Measurements from ENCODE around the gene BMP8B. TPM values are rescaled to one million over a fixed set of nuclear protein-coding genes. Genes with fewer than 3 reads are reported as not detected.
"Not testable (repeated sequence)": the region's sequence is repeated elsewhere in the genome, so short reads cannot be mapped to it uniquely, and the experiment has no call there.

Gene BMP8B
- total RNA-seq, 1 experiment from 2014 or later = 1.2 TPM

DNA sequence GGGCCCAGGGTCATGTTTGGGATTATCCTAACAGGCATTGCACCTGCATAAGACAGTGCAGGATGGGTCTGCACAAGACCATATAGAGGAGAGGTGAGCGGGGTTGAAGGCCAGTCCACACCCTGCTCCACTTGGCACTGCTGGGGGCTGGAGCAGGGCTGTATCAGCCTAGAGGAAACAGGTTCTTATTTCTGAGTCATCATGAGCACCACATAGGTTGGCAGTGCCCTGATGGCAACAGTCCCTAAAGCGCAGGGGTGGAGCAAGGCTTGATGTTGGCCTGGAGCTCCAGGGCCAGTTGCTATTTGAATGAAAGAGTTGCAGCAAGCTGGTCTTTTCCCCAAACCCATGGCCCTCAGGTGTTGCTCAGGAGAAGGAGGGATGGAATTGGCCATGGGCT lies 29.8 kb upstream of the BMP8B start:
- DNase-seq = peak; percentile 60
- Histone ChIP-seq H3K9me3 (no peaks in the 10 kb centered on the region), H3K27me3 (no peaks in the 10 kb centered on the region), H3K4me3 (no peak overlapping the region), H3K36me3 (no peaks in the 10 kb centered on the region)

DNA sequence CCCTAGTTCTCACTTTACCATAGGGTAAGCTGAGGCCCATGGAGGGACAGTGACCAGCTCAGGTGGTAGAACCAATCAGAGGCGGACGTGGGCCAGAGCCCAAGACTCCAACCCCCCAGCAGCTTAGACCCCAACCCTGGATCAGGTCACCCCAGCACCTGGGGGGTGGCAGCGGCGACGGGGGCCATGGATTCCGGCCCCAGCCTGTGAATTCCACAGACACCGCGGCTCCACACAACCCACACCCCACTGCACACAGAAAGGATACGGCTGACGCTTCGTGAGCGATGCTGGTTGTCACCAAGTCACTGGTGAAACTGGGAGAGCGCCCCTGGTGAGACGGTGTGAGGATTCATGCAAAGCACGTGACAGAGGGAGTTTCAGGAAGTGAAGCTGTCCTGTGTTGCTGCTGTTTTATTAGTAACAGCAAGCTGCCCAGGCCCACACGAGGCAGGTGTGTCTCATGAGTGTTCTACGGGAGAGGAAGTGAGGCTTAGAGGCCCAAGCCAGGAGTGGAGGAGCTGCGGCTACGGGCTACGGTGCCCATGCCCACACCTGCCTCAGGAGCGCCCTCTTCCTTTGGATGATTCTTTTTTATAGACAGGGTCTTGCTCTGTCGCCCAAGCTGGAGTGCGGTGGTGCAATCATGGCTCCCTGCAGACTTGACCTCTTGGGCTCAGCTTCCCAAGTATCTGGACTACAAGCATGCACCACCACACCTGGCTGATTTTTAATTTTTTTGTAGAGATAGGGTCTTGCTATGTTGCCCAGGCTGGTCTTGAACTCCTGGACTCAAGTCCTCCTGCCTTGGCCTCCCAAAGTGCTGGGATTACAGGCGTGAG lies 28.6 kb upstream of the BMP8B start:
- not testable (repeated sequence) for H3K4me3 ChIP-seq, H3K9me3 ChIP-seq, H3K27me3 ChIP-seq, H3K36me3 ChIP-seq, DNase-seq

DNA sequence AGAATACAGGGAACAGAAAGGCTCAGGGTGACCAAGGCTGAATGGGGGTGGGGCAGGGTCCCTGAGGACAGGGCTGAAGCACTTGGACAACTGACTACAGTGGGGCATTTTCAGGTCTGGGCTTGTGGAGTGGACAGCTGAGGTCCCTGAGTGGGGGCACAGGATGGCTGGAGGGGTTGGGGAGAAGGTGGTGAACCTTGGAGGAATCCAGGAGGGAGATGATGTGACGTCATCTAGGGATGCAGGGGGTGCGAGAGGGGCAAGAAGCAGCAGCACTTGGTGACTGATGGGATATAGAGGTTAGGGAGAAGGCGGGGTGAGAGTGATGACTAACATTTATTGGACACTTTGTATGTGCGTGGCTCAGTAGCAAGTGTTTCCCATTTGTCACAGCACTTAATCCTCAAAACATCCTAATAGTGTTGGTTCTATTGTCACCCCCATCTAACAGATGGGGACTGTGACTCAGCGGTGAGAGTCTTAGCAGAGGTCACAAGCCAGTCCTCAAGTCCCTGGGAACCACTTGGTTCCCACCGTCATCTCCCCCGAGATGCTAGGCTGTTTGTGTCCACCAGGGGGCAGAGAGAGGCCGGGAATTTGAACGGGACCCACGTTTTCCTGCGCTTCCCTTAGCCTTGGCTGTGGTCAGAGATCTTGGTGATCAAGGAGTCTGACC lies 27.9 kb upstream of the BMP8B start:
- H3K36me3 ChIP-seq = no peaks in the 10 kb centered on the region
- H3K27me3 ChIP-seq = no peaks in the 10 kb centered on the region
- no peak overlapping the region for H3K4me3 ChIP-seq
- peak; percentile 62 for DNase-seq
- H3K9me3 ChIP-seq = no peaks in the 10 kb centered on the region

DNA sequence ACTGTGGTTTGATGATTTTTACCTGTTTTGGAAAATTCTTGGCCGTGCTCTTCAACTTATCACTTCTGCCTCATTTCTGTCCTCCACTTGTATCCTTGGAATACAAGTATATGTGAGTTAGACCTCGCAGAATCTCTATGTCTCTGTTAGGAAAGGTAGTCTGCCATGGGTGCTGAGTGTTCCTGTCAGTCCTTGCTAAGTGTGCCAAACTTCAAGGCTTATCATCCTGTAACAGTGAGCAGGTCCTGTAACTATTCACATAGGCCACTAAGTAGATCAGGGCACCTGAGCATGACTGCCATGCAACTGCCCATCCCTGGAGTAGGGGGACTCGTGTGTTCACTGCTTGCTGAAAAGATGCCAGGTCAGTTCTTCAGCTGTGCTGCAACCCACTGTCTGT lies 24.2 kb upstream of the BMP8B start:
- DNase-seq = no peak
- H3K9me3 ChIP-seq = no peaks in the 10 kb centered on the region
- H3K4me3 ChIP-seq = no peak overlapping the region
- no peaks in the 10 kb centered on the region for H3K27me3 ChIP-seq
- H3K36me3 ChIP-seq = no peaks in the 10 kb centered on the region

DNA sequence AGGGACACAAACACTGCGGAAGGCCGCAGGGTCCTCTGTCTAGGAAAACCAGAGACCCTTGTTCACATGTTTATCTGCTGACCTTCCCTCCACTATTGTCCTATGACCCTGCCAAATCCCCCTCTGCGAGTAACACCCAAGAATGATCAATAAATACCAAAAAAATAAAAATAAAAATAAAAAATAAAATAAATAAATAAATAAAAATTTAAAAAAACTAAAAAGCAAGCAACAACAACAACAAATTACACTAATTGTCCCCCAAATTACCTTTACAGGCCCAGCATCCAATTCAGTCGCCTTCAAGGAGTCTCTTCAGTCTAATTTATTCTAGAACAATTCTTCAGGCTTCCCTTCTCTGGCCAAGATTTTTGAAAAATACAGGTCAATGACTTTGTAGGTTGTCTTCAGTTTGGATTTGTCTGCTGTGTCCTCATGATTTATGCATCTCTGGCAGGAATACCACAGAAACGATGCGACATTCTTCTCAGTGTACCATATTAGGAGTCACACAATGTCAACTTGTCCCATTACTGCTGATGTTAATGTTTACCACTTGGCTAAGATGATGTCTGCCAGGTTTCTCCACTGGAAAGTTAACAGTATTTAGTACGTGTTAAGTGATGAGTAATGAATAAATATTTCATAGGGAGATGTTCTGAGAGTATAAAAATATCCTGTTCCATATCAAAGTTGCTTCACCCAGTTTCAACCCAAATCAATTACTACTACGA lies 20.3 kb upstream of the BMP8B start:
- no peak overlapping the region for H3K4me3 ChIP-seq
- H3K9me3 ChIP-seq = peaks cover 9% of the 10 kb centered on the region; the same call in 1 of the 2 replicates
- DNase-seq = no peak
- no peaks in the 10 kb centered on the region for H3K36me3 ChIP-seq
- no peaks in the 10 kb centered on the region for H3K27me3 ChIP-seq

DNA sequence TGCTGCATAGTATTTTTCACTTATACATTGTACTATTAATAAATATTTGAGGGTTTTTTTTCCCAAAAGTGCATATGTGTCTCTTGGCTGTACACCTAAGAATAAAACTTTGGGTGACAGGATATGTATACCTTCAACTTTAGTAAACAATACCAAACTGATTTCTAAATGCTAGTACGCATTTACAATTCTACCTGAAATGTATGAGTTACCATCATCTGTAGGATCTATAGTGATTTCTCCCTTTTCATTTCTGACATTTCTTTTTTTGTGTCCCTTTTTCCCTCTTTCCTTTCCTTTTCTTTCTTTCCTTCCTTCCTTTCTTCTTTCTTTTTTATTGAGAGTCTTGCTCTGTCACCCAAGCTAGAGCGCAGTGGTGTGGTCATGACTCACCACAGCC lies 16.7 kb upstream of the BMP8B start:
- Histone ChIP-seq H3K27me3 (no peaks in the 10 kb centered on the region), H3K4me3 (no peak overlapping the region), H3K36me3 (no peaks in the 10 kb centered on the region), H3K9me3 (peaks cover 9% of the 10 kb centered on the region; the same call in 1 of the 2 replicates)
- no peak for DNase-seq

DNA sequence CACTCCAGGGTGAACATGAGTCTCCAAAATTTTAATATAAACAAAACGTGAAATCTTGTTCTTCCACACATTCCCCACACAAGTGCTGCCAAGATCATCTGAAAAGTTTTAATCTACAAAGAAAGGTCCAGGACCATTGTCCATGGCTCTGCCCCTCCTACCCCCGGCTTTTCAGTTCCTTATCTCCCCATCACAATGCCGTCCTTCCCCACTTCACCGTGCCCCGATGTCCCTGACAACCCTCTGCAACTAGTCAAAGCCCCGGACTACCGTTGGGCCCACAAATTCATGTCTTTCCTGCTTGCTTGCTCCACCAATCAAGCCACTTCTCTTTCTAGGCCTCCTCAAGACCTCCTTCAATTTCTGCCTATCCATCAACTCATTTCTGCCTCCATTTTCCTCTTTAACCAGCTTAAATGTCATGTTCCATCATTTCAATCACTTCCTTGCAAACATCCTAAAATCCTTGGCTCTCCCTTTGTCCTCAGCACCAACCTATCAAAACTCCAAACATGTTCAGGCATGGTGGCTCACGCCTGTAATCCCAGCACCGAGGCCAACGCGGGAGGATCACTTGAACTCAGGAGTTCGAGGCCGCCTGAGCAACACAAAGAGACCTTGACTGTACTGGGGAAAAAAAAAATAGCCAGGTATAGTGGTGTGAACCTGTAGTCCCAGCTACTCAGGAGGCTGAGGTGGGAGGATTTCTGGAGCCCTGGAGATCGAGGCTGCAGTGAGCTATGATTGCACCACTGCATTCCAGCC lies 14.0 kb upstream of the BMP8B start:
- Histone ChIP-seq H3K27me3 (no peaks in the 10 kb centered on the region), H3K4me3 (no peak overlapping the region), H3K36me3 (no peaks in the 10 kb centered on the region), H3K9me3 (peaks cover 9% of the 10 kb centered on the region; the same call in 1 of the 2 replicates)
- no peak for DNase-seq

DNA sequence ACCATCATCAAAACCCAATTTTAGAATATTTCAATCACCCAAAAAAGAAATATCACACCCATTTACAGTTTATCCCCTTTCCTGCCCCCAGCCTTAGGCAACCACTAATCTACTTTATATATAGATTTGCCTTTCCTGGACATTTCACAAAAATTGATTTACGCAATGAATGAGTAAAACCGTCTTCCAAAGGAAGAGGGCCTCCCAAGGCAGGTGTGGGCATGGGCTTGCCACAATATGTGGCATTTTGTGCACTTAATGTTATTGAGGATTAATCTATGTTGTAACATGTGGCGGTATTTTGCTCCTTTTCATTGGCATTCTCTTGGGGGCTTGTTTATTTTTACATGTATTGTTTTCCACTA lies 11.8 kb upstream of the BMP8B start:
- Histone ChIP-seq H3K4me3 (no peak overlapping the region), H3K9me3 (peaks cover 6% of the 10 kb centered on the region; the same call in 1 of the 2 replicates), H3K27me3 (no peaks in the 10 kb centered on the region), H3K36me3 (no peaks in the 10 kb centered on the region)
- no peak for DNase-seq

DNA sequence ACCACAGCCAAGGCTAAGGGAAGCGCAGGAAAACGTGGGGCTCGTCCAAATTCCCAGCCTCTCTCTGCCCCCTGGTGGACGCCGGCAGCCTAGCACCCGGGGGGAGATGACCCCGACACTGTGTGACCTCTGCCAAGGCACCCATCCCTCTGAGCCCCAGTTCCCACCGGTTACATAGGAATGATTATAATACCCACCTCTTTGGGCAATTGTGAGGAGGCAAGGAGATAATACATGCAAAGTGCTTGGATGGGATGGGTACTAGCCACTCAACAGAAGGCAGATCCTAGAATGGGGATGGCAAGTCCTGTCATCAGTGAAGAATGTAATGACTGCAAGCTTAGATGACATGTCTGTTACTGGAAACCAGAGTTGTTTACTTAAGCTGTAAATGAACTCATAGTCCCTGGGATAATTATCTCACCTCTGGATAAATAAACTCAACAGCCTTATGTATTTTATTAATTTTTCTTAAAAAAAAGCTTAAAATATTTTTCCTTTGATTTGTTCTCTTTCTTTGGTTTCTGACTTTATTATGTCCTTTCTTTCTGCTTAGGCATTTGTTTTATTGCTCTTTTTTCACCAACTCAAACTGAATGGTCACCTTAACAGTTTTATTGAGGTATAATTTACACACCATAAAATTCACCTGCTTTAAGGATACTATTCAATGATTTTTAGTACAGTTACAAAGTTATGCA lies 11.3 kb upstream of the BMP8B start:
- H3K36me3 ChIP-seq = no peaks in the 10 kb centered on the region
- no peaks in the 10 kb centered on the region for H3K27me3 ChIP-seq
- no peak overlapping the region for H3K4me3 ChIP-seq
- peak; percentile 71 for DNase-seq
- peaks cover 3% of the 10 kb centered on the region; the same call in 1 of the 2 replicates for H3K9me3 ChIP-seq

DNA sequence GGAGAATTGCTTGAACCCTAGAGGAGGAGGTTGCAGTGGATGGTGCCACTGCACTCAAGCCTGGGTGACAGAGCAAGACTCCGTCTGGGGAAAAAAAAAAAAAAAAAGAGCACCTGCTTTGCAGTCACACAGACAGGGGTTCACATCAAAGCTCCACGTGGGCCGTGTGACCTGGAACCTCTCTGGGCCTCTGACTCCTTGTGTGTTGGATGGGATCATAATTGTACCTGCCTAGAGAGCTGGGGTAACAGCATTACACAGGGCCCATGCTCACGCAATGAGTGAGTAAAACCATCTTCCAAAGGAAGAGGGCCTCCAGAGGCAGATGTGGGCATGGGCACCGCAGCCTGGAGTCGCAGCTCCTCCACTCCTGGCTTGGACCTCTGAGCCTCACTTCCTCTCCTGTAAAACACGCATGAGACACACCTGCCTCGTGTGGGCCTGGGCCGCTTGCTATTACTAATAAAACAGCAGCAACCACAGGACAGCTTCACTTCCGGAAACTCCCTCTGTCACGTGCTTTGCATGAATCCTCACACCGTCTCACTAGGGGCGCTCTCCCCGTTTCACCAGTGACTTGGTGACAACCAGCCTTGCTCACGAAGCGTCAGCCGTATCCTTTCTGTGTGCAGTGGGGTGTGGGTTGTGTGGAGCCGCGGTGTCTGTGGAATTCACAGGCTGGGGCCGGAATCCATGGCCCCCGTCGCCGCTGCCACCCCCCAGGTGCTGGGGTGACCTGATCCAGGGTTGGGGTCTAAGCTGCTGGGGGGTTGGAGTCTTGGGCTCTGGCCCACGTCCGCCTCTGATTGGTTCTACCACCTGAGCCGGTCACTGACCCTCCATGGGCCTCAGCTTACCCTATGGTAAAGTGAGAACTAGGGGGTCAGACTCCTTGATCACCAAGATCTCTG lies 10.4 kb upstream of the BMP8B start:
- not testable (repeated sequence) for H3K36me3 ChIP-seq, H3K27me3 ChIP-seq, H3K4me3 ChIP-seq, H3K9me3 ChIP-seq
- DNase-seq = peak; percentile 62

DNA sequence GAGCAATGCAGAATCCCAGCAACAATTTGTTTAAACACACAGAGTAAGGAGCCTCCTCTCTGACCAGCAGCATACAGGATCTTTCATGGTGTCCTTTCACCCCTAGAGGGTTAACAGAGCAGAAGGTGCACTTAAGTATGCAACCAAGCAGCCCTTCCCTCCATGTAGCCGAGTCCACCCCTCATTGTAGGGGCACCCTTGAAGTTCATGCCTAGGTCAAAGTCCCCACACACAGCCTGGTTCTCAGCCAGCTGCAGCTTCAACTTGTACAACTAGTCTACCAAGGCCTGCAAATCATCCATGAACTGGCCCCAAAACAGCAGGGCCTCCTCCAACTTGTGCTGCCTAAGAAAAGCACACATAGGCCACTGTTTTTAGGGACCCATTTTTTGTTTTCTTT lies 7.0 kb upstream of the BMP8B start:
- no peak overlapping the region for H3K4me3 ChIP-seq
- DNase-seq = no peak
- H3K27me3 ChIP-seq = no peaks in the 10 kb centered on the region
- no peaks in the 10 kb centered on the region for H3K9me3 ChIP-seq
- no peaks in the 10 kb centered on the region for H3K36me3 ChIP-seq

DNA sequence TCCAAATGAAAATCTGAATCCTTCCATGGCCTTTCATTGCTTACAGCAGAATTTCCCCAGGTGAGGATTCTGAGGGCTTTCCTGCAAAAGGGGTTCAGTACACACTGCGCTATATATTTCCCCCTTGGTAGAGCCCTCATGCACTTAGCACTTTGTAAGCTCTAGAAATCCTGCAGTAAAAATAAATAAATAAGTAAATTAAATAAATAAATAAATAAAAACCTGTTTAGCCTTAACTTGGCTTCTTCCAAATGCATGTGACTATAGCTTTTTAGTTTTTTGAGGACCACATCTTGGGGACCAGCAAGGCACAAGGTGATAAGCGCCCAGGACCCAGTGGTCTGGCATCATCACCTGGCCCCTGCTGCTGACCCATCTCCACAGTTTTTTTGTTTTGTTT lies 3.2 kb upstream of the BMP8B start:
- no peaks in the 10 kb centered on the region for H3K27me3 ChIP-seq
- H3K9me3 ChIP-seq = no peaks in the 10 kb centered on the region
- DNase-seq = no peak

DNA sequence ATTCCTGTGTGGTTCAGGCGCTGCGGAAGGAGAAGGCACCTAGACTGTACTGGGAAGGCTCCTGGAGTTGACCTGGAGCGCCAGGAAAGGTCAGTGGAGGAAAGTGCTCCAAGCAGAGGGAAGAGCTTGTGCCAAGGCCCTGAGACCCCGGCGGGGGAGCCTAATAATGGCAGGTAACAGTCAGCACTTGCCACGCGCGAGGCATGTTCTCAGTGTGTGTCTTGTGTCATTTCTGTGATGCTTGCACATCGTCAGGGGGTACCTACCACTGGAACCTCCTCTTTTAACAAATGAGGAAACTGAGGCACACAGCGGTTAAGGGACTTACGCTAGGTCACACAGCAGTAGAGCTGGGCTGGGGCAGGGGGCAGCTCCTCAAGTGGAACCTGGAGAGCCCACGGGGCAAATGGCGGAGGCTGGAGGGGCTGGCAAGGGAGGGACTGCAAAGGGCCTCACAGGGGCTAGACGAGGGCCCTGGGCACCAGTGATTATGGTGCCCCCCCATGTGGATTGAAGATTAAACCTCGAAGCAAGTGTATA lies 976 bp upstream of the BMP8B start:
- DNase-seq = no peak
- no peaks in the 10 kb centered on the region for H3K9me3 ChIP-seq
- H3K27me3 ChIP-seq = no peaks in the 10 kb centered on the region
- peak overlapping the region; percentile 46; the same call in 1 of the 2 replicates for H3K4me3 ChIP-seq
- H3K36me3 ChIP-seq = no peaks in the 10 kb centered on the region

More for the DNA sequence above, 3.2 kb upstream of the BMP8B start:
- H3K36me3 ChIP-seq = no peaks in the 10 kb centered on the region
- no peak overlapping the region for H3K4me3 ChIP-seq

DNA sequence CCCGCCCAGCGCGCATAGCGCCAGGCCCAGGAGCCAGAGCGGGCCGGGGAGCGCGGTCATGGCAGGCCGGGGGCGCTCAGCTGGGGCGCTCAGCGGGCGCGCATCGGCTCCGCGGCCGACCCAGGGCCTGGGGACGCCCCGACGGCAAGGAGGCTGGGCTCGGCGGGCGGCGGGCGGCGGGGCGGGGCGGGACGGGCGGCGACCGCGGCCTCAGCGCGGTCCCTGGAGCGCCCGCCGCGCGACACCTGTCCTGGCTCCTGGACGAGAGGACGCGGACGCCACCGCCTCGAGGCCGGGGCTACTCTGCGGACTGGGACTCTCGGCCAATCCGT lies 273 bp downstream of the BMP8B start:
- Histone ChIP-seq H3K27me3 (no peaks in the 10 kb centered on the region), H3K9me3 (no peaks in the 10 kb centered on the region), H3K36me3 (no peaks in the 10 kb centered on the region), H3K4me3 (peak overlapping the region; percentile 46)
- no peak for DNase-seq

DNA sequence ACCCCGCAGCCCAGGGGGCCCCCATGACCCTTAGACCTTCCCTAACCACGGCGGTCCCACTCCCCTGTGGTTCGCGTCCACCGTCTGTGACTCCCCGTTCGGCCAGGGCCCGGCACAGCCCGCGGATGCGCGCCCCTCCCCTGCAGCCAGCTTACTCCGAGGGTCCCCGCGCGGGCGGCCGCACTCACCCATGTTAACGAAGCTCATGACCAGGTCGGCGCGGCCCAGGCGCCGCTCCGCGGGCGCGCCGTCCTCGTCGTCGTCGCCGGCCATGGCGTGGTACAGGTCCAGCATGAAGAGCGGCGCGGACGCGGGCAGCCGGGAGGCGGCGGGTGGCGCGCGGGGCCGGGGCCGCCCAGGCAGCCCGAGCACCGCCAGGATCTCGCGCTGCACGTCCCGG lies 701 bp downstream of the BMP8B start:
- H3K27me3 ChIP-seq, H3K9me3 ChIP-seq, H3K4me3 ChIP-seq, DNase-seq, H3K36me3 ChIP-seq: not testable (repeated sequence)
